ENCODE results near the gene RPTOR.

The RPTOR gene

GRCh38 chr17:81003711-81004475 is 459.3 kb downstream of the RPTOR start:
- H3K27ac ChIP-seq = no peak overlapping the region
- TF ChIP-seq CTCF (IDR thresholded peaks at IDR 0.05) = no peak

GRCh38 chr17:81006891-81007290 is 462.3 kb downstream of the RPTOR start:
- no peaks in the 10 kb centered on the region for H3K4me1 ChIP-seq
- H3K36me3 ChIP-seq (ENCODE audit: control insufficient read depth, insufficient read depth, low read length) = no peaks in the 10 kb centered on the region
- no peak overlapping the region for H2AFZ ChIP-seq
- no peak overlapping the region for H3K9ac ChIP-seq
- no peak overlapping the region for H3K4me2 ChIP-seq (ENCODE audit: low read length)
- no peaks in the 10 kb centered on the region for H3K27me3 ChIP-seq (ENCODE audit: control insufficient read depth, insufficient read depth, low read length)
- TF ChIP-seq CTCF (IDR thresholded peaks at IDR 0.05) = no peak
- H3K4me3 ChIP-seq (ENCODE audit: low read depth, low read length) = no peak overlapping the region
- no peaks in the 10 kb centered on the region for H3K9me3 ChIP-seq (ENCODE audit: control insufficient read depth, low read length)
- no peak overlapping the region for H3K27ac ChIP-seq
- no peaks in the 10 kb centered on the region for H3K79me2 ChIP-seq

More at GRCh38 chr17:81003711-81004475, 459.3 kb downstream of the RPTOR start:
- Histone ChIP-seq H3K36me3 (ENCODE audit: control insufficient read depth, insufficient read depth, low read length) (no peaks in the 10 kb centered on the region), H2AFZ (no peak overlapping the region), H3K79me2 (no peaks in the 10 kb centered on the region), H3K9ac (no peak overlapping the region), H3K9me3 (ENCODE audit: control insufficient read depth, low read length) (no peaks in the 10 kb centered on the region), H3K4me1 (no peaks in the 10 kb centered on the region), H3K27me3 (ENCODE audit: control insufficient read depth, insufficient read depth, low read length) (no peaks in the 10 kb centered on the region), H3K4me3 (ENCODE audit: low read depth, low read length) (no peak overlapping the region), H3K4me2 (ENCODE audit: low read length) (no peak overlapping the region)

GRCh38 chr17:81008140-81008539 is 463.5 kb downstream of the RPTOR start:
- no peak overlapping the region for H3K27ac ChIP-seq
- no peak overlapping the region for H3K9ac ChIP-seq
- no peaks in the 10 kb centered on the region for H3K36me3 ChIP-seq (ENCODE audit: control insufficient read depth, insufficient read depth, low read length)
- TF ChIP-seq CTCF (IDR thresholded peaks at IDR 0.05) = no peak
- H3K79me2 ChIP-seq = no peaks in the 10 kb centered on the region
- no peak overlapping the region for H3K4me3 ChIP-seq (ENCODE audit: low read depth, low read length)
- no peaks in the 10 kb centered on the region for H3K9me3 ChIP-seq (ENCODE audit: control insufficient read depth, low read length)
- H3K4me1 ChIP-seq = no peaks in the 10 kb centered on the region
- H3K4me2 ChIP-seq (ENCODE audit: low read length) = no peak overlapping the region
- H3K27me3 ChIP-seq (ENCODE audit: control insufficient read depth, insufficient read depth, low read length) = no peaks in the 10 kb centered on the region
- no peak overlapping the region for H2AFZ ChIP-seq

- Histone ChIP-seq H3K9ac (no peak overlapping the region), H3K27ac (no peak overlapping the region), H3K4me1 (no peaks in the 10 kb centered on the region), H3K27me3 (ENCODE audit: control insufficient read depth, insufficient read depth, low read length) (no peaks in the 10 kb centered on the region), H3K9me3 (ENCODE audit: control insufficient read depth, low read length) (no peaks in the 10 kb centered on the region), H2AFZ (no peak overlapping the region), H3K4me2 (ENCODE audit: low read length) (no peak overlapping the region), H3K36me3 (ENCODE audit: control insufficient read depth, insufficient read depth, low read length) (no peaks in the 10 kb centered on the region), H3K4me3 (ENCODE audit: low read depth, low read length) (no peak overlapping the region), H3K79me2 (no peaks in the 10 kb centered on the region)
- TF ChIP-seq CTCF (IDR thresholded peaks at IDR 0.05) = no peak
Measured at GRCh38 chr17:81009136-81009535, 464.5 kb downstream of the RPTOR start.

GRCh38 chr17:81010935-81011334 is 466.3 kb downstream of the RPTOR start:
- Histone ChIP-seq H3K9ac (no peak overlapping the region), H3K36me3 (ENCODE audit: control insufficient read depth, insufficient read depth, low read length) (no peaks in the 10 kb centered on the region), H3K4me2 (ENCODE audit: low read length) (no peak overlapping the region), H3K27me3 (ENCODE audit: control insufficient read depth, insufficient read depth, low read length) (no peaks in the 10 kb centered on the region), H3K4me3 (ENCODE audit: low read depth, low read length) (no peak overlapping the region), H3K27ac (no peak overlapping the region), H3K9me3 (ENCODE audit: control insufficient read depth, low read length) (no peaks in the 10 kb centered on the region), H3K79me2 (no peaks in the 10 kb centered on the region), H3K4me1 (no peaks in the 10 kb centered on the region), H2AFZ (no peak overlapping the region)
- TF ChIP-seq CTCF (IDR thresholded peaks at IDR 0.05) = no peak

All from parathyroid adenoma (tissue), 2 donors.